NT2/D1 (cell line): Measurements from ENCODE around the gene ACSL5.
A peak's percentile ranks its signal among the peaks of the same experiment; 100 is the strongest.

Experiments
- DNase-seq: peaks from one replicate; pipeline ENCODE4 v3.0.0-alpha.2; 2011; ENCODE audit warnings: low read depth, low spot score
- H3K27me3 ChIP-seq: 2 replicates; pipeline ENCODE4 v1.6.0; 2011; ENCODE audit warnings: mild to moderate bottlenecking; ENCODE audit not compliant: insufficient read length, insufficient read depth
- H3K36me3 ChIP-seq: 2 replicates; pipeline ENCODE4 v1.6.1; 2011; ENCODE audit warnings: mild to moderate bottlenecking, low read length, mixed read lengths; ENCODE audit not compliant: insufficient read depth, insufficient read length
- H3K4me1 ChIP-seq: 2 replicates; pipeline ENCODE4 v1.5.1; 2011; ENCODE audit not compliant: insufficient read depth, insufficient read length
- H3K4me3 ChIP-seq: 2 replicates; pipeline ENCODE4 v1.5.1; 2011; ENCODE audit warnings: low read depth; ENCODE audit not compliant: insufficient read length
- H3K9ac ChIP-seq: 2 replicates; pipeline ENCODE4 v1.6.0; 2011; ENCODE audit warnings: low read depth; ENCODE audit not compliant: insufficient read length
- H3K9me3 ChIP-seq: 2 replicates; pipeline ENCODE4 v1.5.1; 2011; ENCODE audit warnings: mild to moderate bottlenecking, low read length; ENCODE audit not compliant: insufficient read depth
- SUZ12 ChIP-seq: IDR thresholded peaks from 2 replicates; pipeline ENCODE4 v1.6.1; 2011; ENCODE audit not compliant: insufficient read length, insufficient read depth; ENCODE audit errors: extremely low read depth
- YY1 ChIP-seq: IDR thresholded peaks from 2 replicates; pipeline ENCODE4 v1.6.1; 2011; ENCODE audit not compliant: insufficient read length, insufficient read depth
- ZNF274 ChIP-seq: IDR thresholded peaks from 2 replicates; pipeline ENCODE4 v1.6.1; 2011; ENCODE audit warnings: mild to moderate bottlenecking, low read depth, low read length

ACSL5 gene

DNA sequence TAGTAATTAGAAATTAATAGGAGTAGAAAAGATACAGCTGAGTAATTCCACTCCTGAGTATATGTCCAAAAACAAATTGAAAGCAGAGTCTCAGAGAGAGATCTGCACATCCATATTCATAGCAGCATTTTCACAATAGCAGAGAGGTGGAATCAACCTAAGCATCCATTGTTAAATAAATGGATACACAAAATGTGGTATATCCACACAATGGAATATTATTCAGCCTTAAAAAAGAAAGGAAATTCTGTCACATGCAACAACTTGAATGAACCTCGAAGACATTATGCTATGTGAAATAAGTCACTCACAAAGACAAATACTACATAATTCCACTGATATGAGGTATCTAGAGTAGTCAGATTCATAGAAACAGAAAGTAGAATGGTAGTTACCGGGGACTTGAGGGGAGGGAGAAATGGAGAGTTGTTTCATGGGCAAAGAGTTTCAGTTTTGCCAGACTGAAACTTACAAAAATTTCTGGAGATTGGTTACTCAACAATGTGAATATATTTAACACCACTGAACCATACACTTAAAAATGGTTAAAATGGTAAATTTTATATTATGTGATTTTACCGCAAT is 91.5 kb downstream of the ACSL5 start:
- Histone ChIP-seq H3K9ac (no peak overlapping the region), H3K4me1 (no peaks in the 10 kb centered on the region), H3K9me3 (peaks cover 6% of the 10 kb centered on the region; the same call in 1 of the 2 replicates), H3K36me3 (peaks cover 33% of the 10 kb centered on the region), H3K4me3 (no peak overlapping the region), H3K27me3 (no peaks in the 10 kb centered on the region)
- no peak for TF ChIP-seq SUZ12
- no peak for TF ChIP-seq YY1
- DNase-seq, result no peak

GRCh38 chr10:112466802-112467201 is 92.9 kb downstream of the ACSL5 start:
- H3K36me3 ChIP-seq, result peaks cover 24% of the 10 kb centered on the region
- DNase-seq, result no peak

GRCh38 chr10:112467541-112468075 is 93.7 kb downstream of the ACSL5 start:
- no peak for TF ChIP-seq ZNF274
- TF ChIP-seq YY1, result no peak
- TF ChIP-seq SUZ12, result no peak
- Histone ChIP-seq H3K4me3 (no peak overlapping the region), H3K9me3 (peaks cover 6% of the 10 kb centered on the region; the same call in 1 of the 2 replicates), H3K36me3 (peaks cover 24% of the 10 kb centered on the region), H3K4me1 (no peaks in the 10 kb centered on the region), H3K9ac (no peak overlapping the region), H3K27me3 (no peaks in the 10 kb centered on the region)
- DNase-seq, result no peak

More at GRCh38 chr10:112466802-112467201, 92.9 kb downstream of the ACSL5 start:
- no peak overlapping the region for H3K4me3 ChIP-seq
- no peaks in the 10 kb centered on the region for H3K27me3 ChIP-seq
- peaks cover 6% of the 10 kb centered on the region; the same call in 1 of the 2 replicates for H3K9me3 ChIP-seq
- H3K9ac ChIP-seq, result no peak overlapping the region
- H3K4me1 ChIP-seq, result no peaks in the 10 kb centered on the region
- no peak for TF ChIP-seq ZNF274
- TF ChIP-seq SUZ12, result no peak
- TF ChIP-seq YY1, result no peak

DNA sequence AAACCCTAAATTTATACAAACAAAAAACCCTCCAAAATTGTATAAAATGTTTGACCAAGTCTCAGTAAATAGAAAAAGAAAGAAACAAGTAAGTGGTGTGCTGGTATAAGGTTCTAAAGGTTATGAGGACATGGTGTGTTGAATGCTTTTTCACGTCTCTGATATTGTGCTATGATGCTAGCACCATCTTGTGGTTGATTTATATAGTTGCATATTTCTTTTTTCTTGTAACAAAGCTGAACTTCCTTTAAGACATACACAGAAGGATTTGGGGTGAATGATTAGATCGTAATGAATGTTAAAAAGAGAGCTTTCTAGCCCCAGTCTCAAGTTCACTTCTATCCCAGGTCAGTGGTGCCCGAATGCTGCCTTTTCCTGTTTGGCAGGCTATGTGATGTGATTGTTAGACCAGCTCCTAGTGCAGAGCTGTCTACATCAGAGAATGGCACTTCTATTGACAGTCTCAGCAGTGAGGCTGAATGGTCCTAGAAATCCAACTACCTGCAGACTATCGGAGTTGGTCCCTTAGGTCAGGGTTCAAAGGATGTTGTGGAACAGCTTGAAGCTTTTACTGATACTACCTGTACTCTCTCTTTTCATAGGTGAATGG is 98.1 kb downstream of the ACSL5 start:
- H3K4me3 ChIP-seq, result no peak overlapping the region
- H3K9ac ChIP-seq, result no peak overlapping the region
- H3K36me3 ChIP-seq, result no peaks in the 10 kb centered on the region
- no peaks in the 10 kb centered on the region for H3K27me3 ChIP-seq
- no peaks in the 10 kb centered on the region for H3K4me1 ChIP-seq
- DNase-seq, result peak; percentile 6
- TF ChIP-seq SUZ12 (no peak), ZNF274 (no peak), YY1 (no peak)
- H3K9me3 ChIP-seq, result no peaks in the 10 kb centered on the region

GRCh38 chr10:112475575-112476218 is 101.8 kb downstream of the ACSL5 start:
- H3K4me3 ChIP-seq, result no peak overlapping the region
- no peaks in the 10 kb centered on the region for H3K9me3 ChIP-seq
- no peak for DNase-seq
- TF ChIP-seq ZNF274 (no peak), YY1 (no peak), SUZ12 (no peak)
- no peaks in the 10 kb centered on the region for H3K27me3 ChIP-seq
- H3K36me3 ChIP-seq, result no peaks in the 10 kb centered on the region
- no peaks in the 10 kb centered on the region for H3K4me1 ChIP-seq
- H3K9ac ChIP-seq, result no peak overlapping the region
